GM12878 (cell line): Measurements from ENCODE around the gene KRT78.

Source experiments
- BRCA1 ChIP-seq: IDR thresholded peaks from 2 replicates; pipeline ENCODE4 v1.6.1; 2011; ENCODE audit warnings: low read depth, low read length, improper control_type of control experiment
- MTA3 ChIP-seq: IDR thresholded peaks from 2 replicates; pipeline ENCODE4 v1.6.1; 2012; ENCODE audit warnings: low read length, inconsistent platforms, borderline replicate concordance
- PAX5 ChIP-seq: IDR thresholded peaks from 2 replicates; pipeline ENCODE4 v1.6.1; 2011; ENCODE audit warnings: low read depth, low read length, borderline replicate concordance
- RAD21 ChIP-seq: IDR thresholded peaks from 2 replicates; pipeline ENCODE4 v1.6.1; 2011; ENCODE audit warnings: mild to moderate bottlenecking, low read depth, low read length, moderate library complexity; ENCODE audit not compliant: insufficient read depth
- RELA ChIP-seq: fragments of 450-650 bp; IDR thresholded peaks from 2 replicates; pipeline ENCODE4 v1.8.0; 2014; ENCODE audit warnings: borderline replicate concordance; ENCODE audit not compliant: partially characterized antibody
- SUPT20H ChIP-seq: IDR thresholded peaks from 2 replicates; pipeline ENCODE4 v1.6.1; 2011; ENCODE audit warnings: low read depth, mild to moderate bottlenecking, low read length, moderate library complexity, borderline replicate concordance; ENCODE audit not compliant: control insufficient read depth
- TCF12 ChIP-seq: IDR thresholded peaks from 2 replicates; pipeline ENCODE4 v1.6.1; 2011; ENCODE audit warnings: low read depth, mild to moderate bottlenecking, low read length
- TF ChIP-seq, protein P1 (sequence below), 3 experiments: IDR thresholded peaks in 2 of 3; conservative IDR thresholded peaks in 1 of 3; 2 replicates each; pipeline ENCODE4 v1.5.1; 2011; ENCODE audit warnings: low read depth in 3 of 3, low read length in 3 of 3, mild to moderate bottlenecking in 3 of 3, control low read depth in 2 of 3, moderate library complexity in 2 of 3, inconsistent platforms in 1 of 3, mixed read lengths in 1 of 3; ENCODE audit not compliant: control insufficient read depth in 2 of 3, insufficient read depth in 1 of 3; ENCODE audit errors: extremely low read depth in 1 of 3

- TF ChIP-seq BRCA1 (no peak), TCF12 (no peak), SUPT20H (no peak), RAD21 (no peak), PAX5 (no peak), MTA3 (no peak), RELA (no peak)
- TF ChIP-seq, protein P1, sequence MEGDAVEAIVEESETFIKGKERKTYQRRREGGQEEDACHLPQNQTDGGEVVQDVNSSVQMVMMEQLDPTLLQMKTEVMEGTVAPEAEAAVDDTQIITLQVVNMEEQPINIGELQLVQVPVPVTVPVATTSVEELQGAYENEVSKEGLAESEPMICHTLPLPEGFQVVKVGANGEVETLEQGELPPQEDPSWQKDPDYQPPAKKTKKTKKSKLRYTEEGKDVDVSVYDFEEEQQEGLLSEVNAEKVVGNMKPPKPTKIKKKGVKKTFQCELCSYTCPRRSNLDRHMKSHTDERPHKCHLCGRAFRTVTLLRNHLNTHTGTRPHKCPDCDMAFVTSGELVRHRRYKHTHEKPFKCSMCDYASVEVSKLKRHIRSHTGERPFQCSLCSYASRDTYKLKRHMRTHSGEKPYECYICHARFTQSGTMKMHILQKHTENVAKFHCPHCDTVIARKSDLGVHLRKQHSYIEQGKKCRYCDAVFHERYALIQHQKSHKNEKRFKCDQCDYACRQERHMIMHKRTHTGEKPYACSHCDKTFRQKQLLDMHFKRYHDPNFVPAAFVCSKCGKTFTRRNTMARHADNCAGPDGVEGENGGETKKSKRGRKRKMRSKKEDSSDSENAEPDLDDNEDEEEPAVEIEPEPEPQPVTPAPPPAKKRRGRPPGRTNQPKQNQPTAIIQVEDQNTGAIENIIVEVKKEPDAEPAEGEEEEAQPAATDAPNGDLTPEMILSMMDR (IDR thresholded peaks at IDR 0.05 in 2 of 3, conservative IDR thresholded peaks at IDR 0.05 in 1 of 3; ENCODE audit: control insufficient read depth in 2 of 3, extremely low read depth in 1 of 3, insufficient read depth in 1 of 3, low read depth in 3 of 3, low read length in 3 of 3), result no peak
Measured at GRCh38 chr12:52798671-52799504, 49.9 kb downstream of the KRT78 start.
